22Rv1 (cell line): ENCODE results near the gene ITFG1.

ENCODE experiments used
- H3K27ac ChIP-seq: fragments of 450-650 bp; 2 replicates; pipeline ENCODE4 v1.5.1; 2017
- CTCF ChIP-seq: fragments of 450-650 bp; IDR thresholded peaks from 2 replicates; pipeline ENCODE4 v1.5.1; 2017; ENCODE audit warnings: mild to moderate bottlenecking
- ZFX ChIP-seq: fragments of 450-650 bp; IDR thresholded peaks from 2 replicates; pipeline ENCODE4 v1.6.1; 2017; ENCODE audit warnings: antibody characterized with exemption, borderline replicate concordance

Gene ITFG1

GRCh38 chr16:47382362-47382761, 78.5 kb downstream of the ITFG1 start:
- TF ChIP-seq CTCF: no peak
- TF ChIP-seq ZFX: no peak
- no peak overlapping the region for H3K27ac ChIP-seq

- H3K27ac ChIP-seq: no peak overlapping the region; the same call in 1 of the 2 replicates
- TF ChIP-seq ZFX (no peak), CTCF (no peak)
Measured at GRCh38 chr16:47377154-47377553, 83.7 kb downstream of the ITFG1 start.

- TF ChIP-seq CTCF (no peak), ZFX (no peak)
- no peak overlapping the region for H3K27ac ChIP-seq
Measured at GRCh38 chr16:47375423-47375822, 85.4 kb downstream of the ITFG1 start.

GRCh38 chr16:47374629-47375028, 86.2 kb downstream of the ITFG1 start:
- H3K27ac ChIP-seq: no peak overlapping the region
- TF ChIP-seq ZFX (no peak), CTCF (no peak)

GRCh38 chr16:47371271-47372014, 89.4 kb downstream of the ITFG1 start:
- no peak for TF ChIP-seq CTCF
- no peak for TF ChIP-seq ZFX
- no peak overlapping the region for H3K27ac ChIP-seq

GRCh38 chr16:47370536-47370935, 90.3 kb downstream of the ITFG1 start:
- H3K27ac ChIP-seq: no peak overlapping the region
- TF ChIP-seq ZFX (no peak), CTCF (no peak)

- TF ChIP-seq CTCF (no peak), ZFX (no peak)
- H3K27ac ChIP-seq: no peak overlapping the region
Measured at GRCh38 chr16:47366228-47366627, 94.6 kb downstream of the ITFG1 start.
